Neural cell (in vitro differentiated cells): ENCODE measurements around the gene UGT1A8. TPM values are rescaled to one million over a fixed set of nuclear protein-coding genes. Genes with fewer than 3 reads are reported as not detected.

Experiments used
- H2AFZ ChIP-seq: fragments of 200-600, 300-800 bp; sonication (generic), shearing (Covaris generic); 2 replicates; pipeline ENCODE4 v1.6.0; 2014; ENCODE audit warnings: low read depth, mild to moderate bottlenecking, antibody characterized with exemption, low read length, moderate library complexity
- H3F3A ChIP-seq: fragments of 200-600 bp; shearing (Covaris generic); 2 replicates; pipeline ENCODE4 v1.6.1; 2016; ENCODE audit warnings: mild to moderate bottlenecking, moderate library complexity, mixed read lengths, antibody characterized with exemption, low read length; ENCODE audit not compliant: insufficient read depth, poor library complexity, severe bottlenecking
- H3K27ac ChIP-seq: fragments of 200-600, 300-800 bp; sonication (generic), shearing (Covaris generic); 2 replicates; pipeline ENCODE4 v1.5.1; 2014; ENCODE audit warnings: mild to moderate bottlenecking, low read length, moderate library complexity
- H3K27me3 ChIP-seq: fragments of 300-800, 200-600 bp; sonication (generic), shearing (Covaris generic); 2 replicates; pipeline ENCODE4 v1.6.0; 2014; ENCODE audit warnings: mild to moderate bottlenecking, low read depth, low read length, moderate library complexity; ENCODE audit not compliant: insufficient read depth
- H3K36me3 ChIP-seq: fragments of 300-800, 200-600 bp; sonication (generic), shearing (Covaris generic); 2 replicates; pipeline ENCODE4 v1.5.1; 2014; ENCODE audit warnings: mild to moderate bottlenecking, antibody characterized with exemption, low read length, moderate library complexity; ENCODE audit not compliant: insufficient read depth
- H3K4me2 ChIP-seq: fragments of 300-800, 200-600 bp; sonication (generic), shearing (Covaris generic); 2 replicates; pipeline ENCODE4 v1.6.0; 2014; ENCODE audit warnings: mild to moderate bottlenecking, low read length
- H3K4me3 ChIP-seq: fragments of 300-800, 200-600 bp; sonication (generic), shearing (Covaris generic); 2 replicates; pipeline ENCODE4 v1.5.1; 2014; ENCODE audit warnings: mild to moderate bottlenecking, low read length, moderate library complexity
- H3K79me2 ChIP-seq: fragments of 200-600 bp; shearing (Covaris generic); replicated peaks from 2 replicates; pipeline ENCODE4 v1.6.0; 2014; ENCODE audit warnings: mild to moderate bottlenecking, low read length, moderate library complexity; ENCODE audit not compliant: insufficient read depth
- H3K9ac ChIP-seq: fragments of 300-800, 200-600 bp; sonication (generic), shearing (Covaris generic); 2 replicates; pipeline ENCODE4 v1.6.1; 2016; ENCODE audit warnings: mild to moderate bottlenecking, low read length, mixed read lengths
- H3K9me2 ChIP-seq: fragments of 200-600 bp; shearing (Covaris generic); 2 replicates; pipeline ENCODE4 v1.6.1; 2016; ENCODE audit warnings: mild to moderate bottlenecking, low read length, mixed read lengths; ENCODE audit not compliant: insufficient read depth
- H3K9me3 ChIP-seq: fragments of 200-600, 300-800 bp; sonication (generic), shearing (Covaris generic); 2 replicates; pipeline ENCODE4 v1.6.1; 2016; ENCODE audit warnings: mild to moderate bottlenecking, mixed run types, low read length, moderate library complexity, mixed read lengths
- H4K20me1 ChIP-seq: fragments of 200-600 bp; shearing (Covaris generic); 2 replicates; pipeline ENCODE4 v1.6.1; 2016; ENCODE audit warnings: mild to moderate bottlenecking, mixed run types; ENCODE audit not compliant: insufficient read depth
- CTCF ChIP-seq: fragments of 450-650 bp; IDR thresholded peaks from 2 replicates; pipeline ENCODE4 v1.5.1; 2014; ENCODE audit warnings: antibody characterized with exemption, mild to moderate bottlenecking, moderate library complexity; ENCODE audit not compliant: poor library complexity, severe bottlenecking
- EP300 ChIP-seq: fragments of 450-650 bp; conservative IDR thresholded peaks from 2 replicates; pipeline ENCODE4 v1.6.1; 2014; ENCODE audit warnings: antibody characterized with exemption, mild to moderate bottlenecking, moderate library complexity; ENCODE audit not compliant: poor library complexity, severe bottlenecking
- EZH2 ChIP-seq: fragments of 200-600, 300-800 bp; shearing (Covaris generic), sonication (generic); IDR thresholded peaks from 2 replicates; pipeline ENCODE4 v1.6.1; 2014; ENCODE audit warnings: antibody characterized with exemption, low read length, borderline replicate concordance, mild to moderate bottlenecking; ENCODE audit not compliant: insufficient read depth, poor library complexity, severe bottlenecking
- MXI1 ChIP-seq: fragments of 450-650 bp; conservative IDR thresholded peaks from 2 replicates; pipeline ENCODE4 v1.6.1; 2014; ENCODE audit warnings: antibody characterized with exemption, mild to moderate bottlenecking; ENCODE audit not compliant: poor library complexity, severe bottlenecking
- POLR2AphosphoS5 ChIP-seq: IDR thresholded peaks from 2 replicates; pipeline ENCODE4 v1.6.1; 2012
- RAD21 ChIP-seq: fragments of 450-650 bp; conservative IDR thresholded peaks from 2 replicates; pipeline ENCODE4 v1.6.1; 2014; ENCODE audit warnings: antibody characterized with exemption, mild to moderate bottlenecking, moderate library complexity
- REST ChIP-seq: IDR thresholded peaks from 2 replicates; pipeline ENCODE4 v1.6.1; 2012; ENCODE audit warnings: borderline replicate concordance
- SMC3 ChIP-seq: fragments of 450-650 bp; conservative IDR thresholded peaks from 2 replicates; pipeline ENCODE4 v1.6.1; 2014; ENCODE audit warnings: antibody characterized with exemption, mild to moderate bottlenecking, moderate library complexity; ENCODE audit not compliant: poor library complexity
- TAF1 ChIP-seq: IDR thresholded peaks from 2 replicates; pipeline ENCODE4 v1.6.1; 2012; ENCODE audit warnings: low read depth
- polyA plus RNA-seq: library from polyadenylated mRNA; depleted of rRNA; stranded (reverse); fragments of >200 nt; gene quantifications from 2 replicates; pipeline ENCODE4 v1.2.3, GENCODE V29; 2014

Gene UGT1A8
- polyA plus RNA-seq, 1 donor from 2014 or later, result not detected

GRCh38 chr2:233816771-233817170, 199.3 kb downstream of the UGT1A8 start:
- H4K20me1 ChIP-seq, result no peaks in the 10 kb centered on the region
- H3K79me2 ChIP-seq, result no peaks in the 10 kb centered on the region
- TF ChIP-seq POLR2AphosphoS5 (no peak), EP300 (no peak), SMC3 (no peak), REST (no peak), RAD21 (no peak), MXI1 (no peak), EZH2 (no peak), CTCF (no peak), TAF1 (no peak)
- no peaks in the 10 kb centered on the region for H3K36me3 ChIP-seq
- H3F3A ChIP-seq, result no peaks in the 10 kb centered on the region
- H3K4me3 ChIP-seq, result no peak overlapping the region
- H3K27me3 ChIP-seq, result no peaks in the 10 kb centered on the region
- H3K9me3 ChIP-seq, result no peaks in the 10 kb centered on the region
- H2AFZ ChIP-seq, result no peak overlapping the region
- H3K4me2 ChIP-seq, result no peak overlapping the region
- H3K9me2 ChIP-seq, result no peaks in the 10 kb centered on the region
- H3K27ac ChIP-seq, result no peak overlapping the region
- H3K9ac ChIP-seq, result no peak overlapping the region

- H3K79me2 ChIP-seq, result no peaks in the 10 kb centered on the region
- H3K27ac ChIP-seq, result no peak overlapping the region
- no peaks in the 10 kb centered on the region for H4K20me1 ChIP-seq
- no peak overlapping the region for H2AFZ ChIP-seq
- TF ChIP-seq REST (no peak), RAD21 (no peak), MXI1 (no peak), SMC3 (no peak), EZH2 (no peak)
- H3K4me2 ChIP-seq, result no peak overlapping the region
- no peaks in the 10 kb centered on the region for H3F3A ChIP-seq
- no peak overlapping the region for H3K9ac ChIP-seq
- no peaks in the 10 kb centered on the region for H3K9me3 ChIP-seq
- H3K4me3 ChIP-seq, result no peak overlapping the region
- H3K27me3 ChIP-seq, result no peaks in the 10 kb centered on the region
- no peaks in the 10 kb centered on the region for H3K9me2 ChIP-seq
- no peaks in the 10 kb centered on the region for H3K36me3 ChIP-seq
Measured at GRCh38 chr2:233817361-233817911, 200.0 kb downstream of the UGT1A8 start.
